Measurements from ENCODE around the gene ADGRF4. TPM values are rescaled to one million over a fixed set of nuclear protein-coding genes. Genes with fewer than 3 reads are reported as not detected.

ADGRF4 gene
- total RNA-seq, 1 experiment from 2014 or later = 5.2 TPM

DNA sequence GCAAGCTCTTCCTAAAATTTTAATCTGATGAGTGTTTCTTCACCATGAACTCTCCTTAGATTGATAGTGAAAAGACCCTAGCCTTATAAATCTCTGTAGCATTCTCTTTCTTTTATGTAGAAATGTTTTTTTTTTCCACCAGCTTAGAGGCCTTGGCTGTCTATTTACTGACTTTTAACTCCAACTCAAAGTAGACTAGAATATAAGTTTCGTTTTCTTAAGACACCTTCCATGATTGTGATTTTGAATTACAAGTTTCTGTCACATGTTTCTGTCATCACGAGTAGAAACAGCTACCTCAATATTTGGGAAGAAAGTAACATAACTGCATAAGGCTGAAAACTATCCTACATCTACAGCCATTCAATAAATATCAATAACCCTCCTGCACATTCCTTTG lies 17.8 kb downstream of the ADGRF4 start:
- intact Hi-C loops (cut with micrococcal nuclease; ENCODE audit: unreplicated experiment) = no loop called here
- no peak overlapping the region for H3K4me3 ChIP-seq
- no peak for DNase-seq
- H2AFZ ChIP-seq = no peak overlapping the region
- ChIA-PET POLR2A (ENCODE audit: unreplicated experiment) (no interaction called here), CTCF (no interaction called here)
- H4K20me1 ChIP-seq (ENCODE audit: insufficient read depth) = no peaks in the 10 kb centered on the region
- no peaks in the 10 kb centered on the region for H3K9me3 ChIP-seq (ENCODE audit: insufficient read depth, low read depth)
- no peaks in the 10 kb centered on the region for H3K79me2 ChIP-seq (ENCODE audit: low read depth)
- BruUV-seq (replicated peaks) = no TSS peak
- no peak for TF ChIP-seq CTCF (conservative IDR thresholded peaks at IDR 0.05)
- TF ChIP-seq EZH2 (IDR thresholded peaks at IDR 0.05; ENCODE audit: low read depth) = no peak
- H3K36me3 ChIP-seq (ENCODE audit: low read depth) = peaks cover 6% of the 10 kb centered on the region; the same call in 1 of the 2 replicates
- no peaks in the 10 kb centered on the region for H3K4me1 ChIP-seq (replicated peaks; ENCODE audit: insufficient read depth)
- no peaks in the 10 kb centered on the region for H3K9me2 ChIP-seq (ENCODE audit: insufficient read depth)
- no peak overlapping the region for H3K27ac ChIP-seq
- H3K27me3 ChIP-seq (ENCODE audit: insufficient read depth, low read depth) = no peaks in the 10 kb centered on the region
- no peaks in the 10 kb centered on the region for H3F3A ChIP-seq (ENCODE audit: insufficient read depth, low read depth)
- H3K4me2 ChIP-seq = no peak overlapping the region

DNA sequence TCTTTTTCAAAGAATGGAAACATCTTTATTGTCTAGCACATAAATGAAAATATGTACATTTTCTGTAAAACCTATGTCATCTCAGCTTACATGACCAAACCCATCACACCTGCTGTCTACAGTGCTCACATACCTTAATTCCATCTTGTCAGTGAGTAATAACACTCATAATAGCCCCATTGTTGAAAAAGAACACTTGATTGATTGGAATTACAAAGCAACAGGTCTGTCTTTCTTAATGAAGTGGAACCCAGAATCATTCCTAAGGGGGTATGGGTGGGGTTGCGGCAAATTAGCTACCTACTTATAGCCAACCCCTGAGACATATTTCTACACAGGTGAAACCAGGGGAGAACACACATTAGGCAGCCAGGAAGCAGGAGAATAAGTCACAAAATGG lies 20.2 kb downstream of the ADGRF4 start:
- intact Hi-C loops (cut with micrococcal nuclease; ENCODE audit: unreplicated experiment) = no loop called here
- POLR2A ChIA-PET (ENCODE audit: unreplicated experiment) = no interaction called here
- Histone ChIP-seq H3K4me1 (replicated peaks; ENCODE audit: insufficient read depth) (no peaks in the 10 kb centered on the region), H3K79me2 (ENCODE audit: low read depth) (no peaks in the 10 kb centered on the region), H3K4me3 (no peak overlapping the region), H3F3A (ENCODE audit: insufficient read depth, low read depth) (no peaks in the 10 kb centered on the region), H3K36me3 (ENCODE audit: low read depth) (peaks cover 5% of the 10 kb centered on the region; the same call in 1 of the 2 replicates), H3K9me3 (ENCODE audit: insufficient read depth, low read depth) (no peaks in the 10 kb centered on the region), H3K27ac (no peak overlapping the region), H3K9me2 (ENCODE audit: insufficient read depth) (no peaks in the 10 kb centered on the region), H3K4me2 (no peak overlapping the region), H2AFZ (no peak overlapping the region), H4K20me1 (ENCODE audit: insufficient read depth) (no peaks in the 10 kb centered on the region), H3K27me3 (ENCODE audit: insufficient read depth, low read depth) (no peaks in the 10 kb centered on the region)
- CTCF ChIA-PET = no interaction called here
- no peak for TF ChIP-seq CTCF (conservative IDR thresholded peaks at IDR 0.05)
- TF ChIP-seq EZH2 (IDR thresholded peaks at IDR 0.05; ENCODE audit: low read depth) = no peak
- no TSS peak for BruUV-seq (replicated peaks)
- no peak for DNase-seq

DNA sequence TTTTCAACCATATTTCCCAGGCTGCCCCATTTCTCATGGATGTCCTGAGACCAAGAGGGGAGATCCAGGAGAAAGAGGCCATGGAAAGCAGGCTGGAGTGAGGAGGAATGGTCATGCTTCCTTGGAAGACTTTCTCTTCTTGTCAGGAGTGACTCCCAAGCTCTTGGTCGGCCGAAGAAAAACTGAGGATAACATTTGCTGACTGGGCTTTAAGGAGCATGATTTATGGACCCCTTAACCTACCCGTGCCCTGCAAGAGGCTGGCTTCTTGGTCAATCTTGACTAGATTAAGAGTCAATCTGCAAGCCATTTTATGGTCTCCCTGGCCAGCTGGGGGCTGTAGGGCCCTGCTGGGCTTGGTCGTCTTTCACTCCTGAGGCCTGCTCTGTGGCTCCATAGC lies 22.8 kb downstream of the ADGRF4 start:
- Histone ChIP-seq H3K9me3 (ENCODE audit: insufficient read depth, low read depth) (no peaks in the 10 kb centered on the region), H3K27me3 (ENCODE audit: insufficient read depth, low read depth) (no peaks in the 10 kb centered on the region), H3K9me2 (ENCODE audit: insufficient read depth) (no peaks in the 10 kb centered on the region), H3K27ac (no peak overlapping the region), H3K4me1 (replicated peaks; ENCODE audit: insufficient read depth) (no peaks in the 10 kb centered on the region), H3F3A (ENCODE audit: insufficient read depth, low read depth) (no peaks in the 10 kb centered on the region), H3K4me2 (no peak overlapping the region), H3K79me2 (ENCODE audit: low read depth) (no peaks in the 10 kb centered on the region), H4K20me1 (ENCODE audit: insufficient read depth) (no peaks in the 10 kb centered on the region), H3K4me3 (no peak overlapping the region), H2AFZ (no peak overlapping the region), H3K36me3 (ENCODE audit: low read depth) (no peaks in the 10 kb centered on the region)
- TF ChIP-seq CTCF (conservative IDR thresholded peaks at IDR 0.05) (no peak), EZH2 (IDR thresholded peaks at IDR 0.05; ENCODE audit: low read depth) (no peak)
- CTCF ChIA-PET = interaction anchor here (0.7 kb wide), 1 partner anchor 90 kb away, joined by 4 read pairs; no protein-coding TSS in a partner anchor
- no peak for DNase-seq
- no TSS peak for BruUV-seq (replicated peaks)
- intact Hi-C loops (cut with micrococcal nuclease; ENCODE audit: unreplicated experiment) = no loop called here
- POLR2A ChIA-PET (ENCODE audit: unreplicated experiment) = no interaction called here

All from PC-9 (cell line).